Neural crest cell (in vitro differentiated cells): ENCODE results near the gene TNIK. TPM values are rescaled to one million over a fixed set of nuclear protein-coding genes. Genes with fewer than 3 reads are reported as not detected.

Experiments used
- DNase-seq: peaks from one replicate; pipeline ENCODE4 v3.0.0; 2021; ENCODE audit warnings: low read depth, mixed read lengths, low spot score
- H3K27ac Mint-ChIP-seq: one replicate; pipeline ENCODE4 v1.8.0; 2021; ENCODE audit warnings: mild to moderate bottlenecking, mixed read lengths; ENCODE audit not compliant: unreplicated experiment
- H3K27me3 Mint-ChIP-seq: 2 replicates; pipeline ENCODE4 v1.8.0; 2021; ENCODE audit warnings: low read depth, mild to moderate bottlenecking, mixed read lengths
- H3K36me3 Mint-ChIP-seq: 2 replicates; pipeline ENCODE4 v1.8.0; 2021; ENCODE audit warnings: low read depth, mild to moderate bottlenecking, mixed read lengths
- H3K4me1 Mint-ChIP-seq: 2 replicates; pipeline ENCODE4 v1.8.0; 2021; ENCODE audit warnings: mixed read lengths
- H3K4me3 Mint-ChIP-seq: one replicate; pipeline ENCODE4 v1.8.0; 2021; ENCODE audit warnings: mild to moderate bottlenecking, mixed read lengths
- H3K9me3 Mint-ChIP-seq: 2 replicates; pipeline ENCODE4 v1.8.0; 2021; ENCODE audit warnings: mixed read lengths
- total RNA-seq: library from RNA; stranded (reverse); gene quantifications from 2 replicates; pipeline ENCODE4 v1.2.1, GENCODE V29; 2021
- TF ChIP-seq, protein P1 (sequence below): fragments of 200-600 bp; sonication (generic); conservative IDR thresholded peaks from 2 replicates; pipeline ENCODE4 v1.5.0; 2021; ENCODE audit warnings: antibody characterized with exemption, mild to moderate bottlenecking

TNIK gene
- total RNA-seq, 1 donor from 2014 or later: 32.3 TPM

- no peaks in the 10 kb centered on the region for H3K27me3 Mint-ChIP-seq
- no peak overlapping the region for H3K4me3 Mint-ChIP-seq
- peaks cover 36% of the 10 kb centered on the region for H3K4me1 Mint-ChIP-seq
- H3K27ac Mint-ChIP-seq: no peak overlapping the region
- TF ChIP-seq, protein P1, sequence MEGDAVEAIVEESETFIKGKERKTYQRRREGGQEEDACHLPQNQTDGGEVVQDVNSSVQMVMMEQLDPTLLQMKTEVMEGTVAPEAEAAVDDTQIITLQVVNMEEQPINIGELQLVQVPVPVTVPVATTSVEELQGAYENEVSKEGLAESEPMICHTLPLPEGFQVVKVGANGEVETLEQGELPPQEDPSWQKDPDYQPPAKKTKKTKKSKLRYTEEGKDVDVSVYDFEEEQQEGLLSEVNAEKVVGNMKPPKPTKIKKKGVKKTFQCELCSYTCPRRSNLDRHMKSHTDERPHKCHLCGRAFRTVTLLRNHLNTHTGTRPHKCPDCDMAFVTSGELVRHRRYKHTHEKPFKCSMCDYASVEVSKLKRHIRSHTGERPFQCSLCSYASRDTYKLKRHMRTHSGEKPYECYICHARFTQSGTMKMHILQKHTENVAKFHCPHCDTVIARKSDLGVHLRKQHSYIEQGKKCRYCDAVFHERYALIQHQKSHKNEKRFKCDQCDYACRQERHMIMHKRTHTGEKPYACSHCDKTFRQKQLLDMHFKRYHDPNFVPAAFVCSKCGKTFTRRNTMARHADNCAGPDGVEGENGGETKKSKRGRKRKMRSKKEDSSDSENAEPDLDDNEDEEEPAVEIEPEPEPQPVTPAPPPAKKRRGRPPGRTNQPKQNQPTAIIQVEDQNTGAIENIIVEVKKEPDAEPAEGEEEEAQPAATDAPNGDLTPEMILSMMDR: no peak
- H3K36me3 Mint-ChIP-seq: peaks cover 4% of the 10 kb centered on the region
- DNase-seq: no peak
- H3K9me3 Mint-ChIP-seq: peaks cover 2% of the 10 kb centered on the region
Measured at GRCh38 chr3:171417137-171417536, 43.1 kb downstream of the TNIK start.

- H3K4me3 Mint-ChIP-seq: no peak overlapping the region
- TF ChIP-seq, protein P1: no peak
- H3K4me1 Mint-ChIP-seq: peaks cover 36% of the 10 kb centered on the region
- H3K27ac Mint-ChIP-seq: no peak overlapping the region
- peaks cover 2% of the 10 kb centered on the region for H3K9me3 Mint-ChIP-seq
- DNase-seq: no peak
- no peaks in the 10 kb centered on the region for H3K27me3 Mint-ChIP-seq
- H3K36me3 Mint-ChIP-seq: peaks cover 4% of the 10 kb centered on the region
Measured at GRCh38 chr3:171416666-171417065, 43.5 kb downstream of the TNIK start.

DNA sequence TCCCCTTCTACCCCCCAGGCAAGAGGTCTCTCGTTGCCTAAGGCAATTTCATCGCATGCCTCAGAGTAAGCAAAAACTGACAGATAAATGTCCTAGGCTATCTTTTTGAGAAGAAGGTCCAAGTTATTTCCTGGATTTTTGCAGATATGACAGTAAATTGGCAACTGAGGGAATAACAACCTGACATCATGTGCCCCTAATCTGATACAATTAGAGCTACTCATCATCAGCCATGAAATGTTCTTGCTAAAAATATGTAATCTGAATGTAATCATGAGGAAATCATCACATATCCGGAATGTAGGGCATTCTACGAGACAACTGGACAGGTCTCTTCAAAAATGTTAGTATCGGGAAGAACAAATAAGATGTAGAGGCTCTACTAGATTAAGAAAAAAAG, 44.1 kb downstream of the TNIK start:
- DNase-seq: no peak
- no peak overlapping the region for H3K4me3 Mint-ChIP-seq
- TF ChIP-seq, protein P1: no peak
- peaks cover 2% of the 10 kb centered on the region for H3K9me3 Mint-ChIP-seq
- no peak overlapping the region for H3K27ac Mint-ChIP-seq
- H3K27me3 Mint-ChIP-seq: no peaks in the 10 kb centered on the region
- H3K36me3 Mint-ChIP-seq: peaks cover 4% of the 10 kb centered on the region
- peaks cover 33% of the 10 kb centered on the region for H3K4me1 Mint-ChIP-seq

- Mint-ChIP-seq H3K4me1 (peaks cover 23% of the 10 kb centered on the region), H3K9me3 (peaks cover 2% of the 10 kb centered on the region), H3K36me3 (peaks cover 4% of the 10 kb centered on the region), H3K27me3 (no peaks in the 10 kb centered on the region), H3K4me3 (no peak overlapping the region), H3K27ac (no peak overlapping the region)
- TF ChIP-seq, protein P1: no peak
- DNase-seq: no peak
Measured at GRCh38 chr3:171415070-171415469, 45.1 kb downstream of the TNIK start.

DNA sequence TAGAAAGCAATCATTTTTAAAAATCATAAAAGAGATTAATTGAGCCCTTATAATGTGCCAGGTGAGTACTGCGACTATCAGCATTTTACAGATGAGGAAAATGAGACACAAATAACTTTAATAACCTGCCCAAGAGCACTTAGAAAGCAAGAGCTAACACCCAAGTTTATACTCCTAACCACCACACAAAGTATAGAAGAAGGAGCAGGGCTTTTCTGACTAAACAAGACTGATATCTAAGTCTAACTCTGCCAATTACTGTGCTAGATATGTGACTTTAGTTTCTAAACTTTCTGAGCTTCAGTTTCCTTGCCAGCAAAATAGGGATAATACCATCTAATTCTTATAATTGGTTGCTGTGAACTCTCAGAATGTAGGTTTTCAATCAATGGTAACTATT, 47.7 kb downstream of the TNIK start:
- H3K36me3 Mint-ChIP-seq: no peaks in the 10 kb centered on the region

More for the DNA sequence above, 47.7 kb downstream of the TNIK start:
- DNase-seq: no peak
- Mint-ChIP-seq H3K4me3 (no peak overlapping the region), H3K27me3 (no peaks in the 10 kb centered on the region), H3K9me3 (no peaks in the 10 kb centered on the region), H3K27ac (no peak overlapping the region), H3K4me1 (peaks cover 3% of the 10 kb centered on the region)
- TF ChIP-seq, protein P1: no peak
